BLaER1 (cell line): ENCODE measurements around the gene RASGRF1.

Experiments used
- H3K27ac ChIP-seq: shearing (Covaris generic); formaldehyde crosslinking; 2 replicates; pipeline ENCODE4 v1.8.1; 2022
- H3K27me3 ChIP-seq: shearing (Covaris generic); formaldehyde crosslinking; 2 replicates; pipeline ENCODE4 v1.8.1; 2022
- H3K36me3 ChIP-seq: shearing (Covaris generic); formaldehyde crosslinking; 2 replicates; pipeline ENCODE4 v1.8.1; 2022
- H3K4me1 ChIP-seq: shearing (Covaris generic); formaldehyde crosslinking; 2 replicates; pipeline ENCODE4 v1.8.1; 2022
- H3K4me2 ChIP-seq: shearing (Covaris generic); formaldehyde crosslinking; 2 replicates; pipeline ENCODE4 v1.8.1; 2022
- H3K4me3 ChIP-seq: shearing (Covaris generic); formaldehyde crosslinking; 2 replicates; pipeline ENCODE4 v1.8.1; 2022
- H3K9ac ChIP-seq: shearing (Covaris generic); formaldehyde crosslinking; 2 replicates; pipeline ENCODE4 v1.8.1; 2022
- H3K9me3 ChIP-seq: shearing (Covaris generic); formaldehyde crosslinking; 2 replicates; pipeline ENCODE4 v1.8.1; 2022
- H4K20me1 ChIP-seq: shearing (Covaris generic); formaldehyde crosslinking; 2 replicates; pipeline ENCODE4 v1.8.1; 2022
- Cebpa-rat ChIP-seq: shearing (Covaris generic); IDR thresholded peaks from 2 replicates; pipeline ENCODE4 v1.8.1; 2022

RASGRF1 gene

DNA sequence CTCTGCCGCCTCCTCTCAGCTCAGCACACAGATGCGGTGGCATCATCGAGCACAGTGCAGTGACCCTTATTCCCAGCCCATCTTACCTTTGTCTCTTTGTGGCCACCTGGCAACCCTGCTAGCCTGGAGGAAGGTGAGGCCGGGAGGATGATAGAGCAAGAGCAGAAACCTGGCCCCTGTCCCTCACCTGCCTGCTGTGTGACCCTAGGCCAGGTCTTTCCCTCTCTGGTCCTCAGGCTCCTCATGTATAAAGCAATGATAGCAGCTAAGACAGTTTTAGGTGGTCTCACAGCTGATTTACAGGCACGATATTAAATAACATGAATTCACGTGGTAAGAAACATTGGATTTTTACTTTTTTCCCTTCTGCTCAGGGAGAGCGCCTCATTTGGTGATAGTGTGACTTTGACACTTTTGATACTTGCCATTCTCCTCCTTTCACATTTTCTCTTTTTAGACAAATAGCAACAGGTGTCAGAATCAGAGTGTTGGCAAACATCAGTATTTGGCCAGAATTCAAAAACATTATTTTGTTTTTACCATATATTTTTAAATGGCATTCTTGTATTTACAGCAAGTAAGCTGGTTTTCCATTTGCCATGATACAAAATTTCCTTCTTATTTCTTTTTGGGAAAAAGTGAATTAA, 116.2 kb downstream of the RASGRF1 start:
- no peak overlapping the region for H3K4me2 ChIP-seq
- no peaks in the 10 kb centered on the region for H3K36me3 ChIP-seq
- no peak overlapping the region for H3K27ac ChIP-seq
- H3K9ac ChIP-seq, result no peak overlapping the region
- no peaks in the 10 kb centered on the region for H3K27me3 ChIP-seq
- TF ChIP-seq Cebpa-rat, result no peak
- H3K4me3 ChIP-seq, result no peak overlapping the region
- no peaks in the 10 kb centered on the region for H4K20me1 ChIP-seq
- no peaks in the 10 kb centered on the region for H3K9me3 ChIP-seq
- H3K4me1 ChIP-seq, result peaks cover 31% of the 10 kb centered on the region

DNA sequence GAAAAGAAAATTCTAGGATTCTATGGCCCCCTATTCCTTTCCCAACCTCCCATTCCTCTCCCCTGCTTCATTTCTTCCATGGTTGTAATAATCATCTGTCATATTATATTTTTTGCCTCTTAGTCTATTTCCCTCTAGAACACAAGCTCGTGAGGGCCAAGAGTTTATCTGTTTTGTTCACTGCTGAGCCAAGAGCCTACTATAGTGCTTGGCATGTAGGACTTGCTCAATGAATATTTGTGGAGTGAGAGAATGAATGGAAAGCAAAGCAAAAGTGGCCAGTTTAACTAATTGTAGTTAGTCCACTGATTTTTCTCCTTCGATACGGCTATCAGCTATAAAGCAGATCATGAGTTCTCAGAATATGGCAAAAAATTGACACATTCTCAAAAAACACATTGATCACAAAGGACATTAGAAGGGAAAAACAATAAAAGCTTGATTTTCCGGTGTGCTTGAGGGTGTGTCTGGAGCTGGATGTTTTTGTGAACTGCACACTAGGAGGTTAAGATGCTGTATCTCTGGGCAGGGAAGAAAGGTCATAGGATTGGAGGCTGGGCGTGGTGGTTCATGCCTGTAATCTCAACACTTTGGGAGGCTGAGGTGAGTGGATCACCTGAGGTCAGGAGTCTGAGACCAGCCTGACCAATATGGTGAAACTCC, 120.8 kb downstream of the RASGRF1 start:
- Histone ChIP-seq H3K27me3 (no peaks in the 10 kb centered on the region), H3K9me3 (no peaks in the 10 kb centered on the region), H3K4me3 (no peak overlapping the region), H3K9ac (no peak overlapping the region), H3K27ac (no peak overlapping the region), H3K4me2 (no peak overlapping the region), H3K4me1 (peaks cover 7% of the 10 kb centered on the region), H4K20me1 (no peaks in the 10 kb centered on the region), H3K36me3 (no peaks in the 10 kb centered on the region)
- TF ChIP-seq Cebpa-rat, result no peak

DNA sequence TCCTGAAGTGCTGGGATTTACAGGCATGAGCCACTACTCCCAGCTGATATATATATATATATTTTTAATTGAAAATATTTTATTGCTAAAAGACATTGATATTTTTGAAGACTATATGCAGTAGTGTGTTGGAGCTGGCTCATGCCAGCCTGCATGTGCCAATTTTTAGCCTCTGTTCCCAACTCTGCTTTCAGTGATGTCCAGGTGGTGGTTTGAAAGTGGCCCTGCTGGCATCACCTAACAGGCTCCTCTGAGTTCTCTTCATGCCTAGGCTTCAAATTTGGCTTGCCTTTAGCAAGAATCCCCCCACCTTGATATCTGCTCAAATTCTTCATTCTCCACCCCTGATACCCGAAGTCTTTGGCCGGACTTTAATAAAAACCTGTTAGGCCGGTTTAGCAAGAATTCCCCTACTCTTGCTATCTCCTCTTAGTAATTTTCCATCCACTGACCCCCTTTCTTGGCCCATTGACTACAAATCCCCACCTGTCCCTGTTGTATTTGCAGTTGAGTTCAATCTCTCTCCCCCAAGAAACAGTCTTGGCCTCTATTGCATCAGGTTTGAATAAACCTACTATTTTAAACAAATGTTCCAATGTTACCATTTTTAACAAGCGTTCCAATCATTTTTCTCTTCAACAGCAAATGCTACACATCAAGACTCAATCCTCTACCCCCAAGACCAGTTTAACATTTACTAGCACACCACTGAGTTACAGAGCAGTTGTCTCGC, 121.9 kb downstream of the RASGRF1 start:
- Histone ChIP-seq H3K4me2 (no peak overlapping the region), H3K36me3 (no peaks in the 10 kb centered on the region), H3K4me3 (no peak overlapping the region)

DNA sequence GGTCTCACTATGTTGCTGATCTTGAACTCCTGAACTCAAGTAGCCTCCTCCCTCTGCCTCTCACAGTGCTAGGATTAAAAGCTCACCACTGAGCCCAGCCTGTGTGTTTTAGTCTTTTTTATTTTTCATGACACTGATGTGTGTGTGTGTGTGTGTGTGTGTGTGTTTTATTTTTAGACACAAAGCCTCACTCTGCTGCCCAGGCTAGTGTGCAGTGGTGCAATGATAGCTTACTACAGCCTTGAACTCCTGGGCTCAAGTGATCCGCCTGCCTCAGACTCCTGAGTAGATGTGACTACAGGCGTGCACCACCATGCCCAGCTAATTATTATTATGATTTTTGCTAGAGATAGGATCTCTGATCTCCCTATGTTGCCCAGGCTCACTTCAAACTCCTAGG, 122.5 kb downstream of the RASGRF1 start:
- H3K4me3 ChIP-seq, result no peak overlapping the region

More for the DNA sequence above, 121.9 kb downstream of the RASGRF1 start:
- H3K27ac ChIP-seq, result no peak overlapping the region
- H4K20me1 ChIP-seq, result no peaks in the 10 kb centered on the region
- H3K4me1 ChIP-seq, result peaks cover 7% of the 10 kb centered on the region
- H3K27me3 ChIP-seq, result no peaks in the 10 kb centered on the region
- H3K9ac ChIP-seq, result no peak overlapping the region
- TF ChIP-seq Cebpa-rat, result no peak
- H3K9me3 ChIP-seq, result no peaks in the 10 kb centered on the region

DNA sequence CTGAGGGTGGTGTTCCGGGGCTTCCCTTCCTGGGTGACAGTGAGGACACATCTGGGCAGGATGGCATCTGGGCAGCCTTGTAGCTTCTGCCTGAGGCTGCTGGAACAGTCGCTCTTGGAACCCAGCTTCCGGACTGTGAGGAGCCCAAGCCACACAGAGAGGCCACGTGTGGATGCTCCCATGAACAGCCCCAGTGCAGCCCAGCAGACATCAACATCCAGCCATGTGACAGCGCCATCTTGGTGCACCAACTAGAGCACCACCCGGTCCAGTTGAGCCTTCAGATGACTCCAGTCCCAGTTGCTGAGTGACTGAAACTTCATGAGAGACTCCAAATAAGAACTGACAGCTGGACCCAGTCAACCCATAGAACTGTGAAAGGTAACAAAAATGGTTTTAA, 130.3 kb downstream of the RASGRF1 start:
- H3K27me3 ChIP-seq, result no peaks in the 10 kb centered on the region
- H4K20me1 ChIP-seq, result no peaks in the 10 kb centered on the region
- H3K36me3 ChIP-seq, result no peaks in the 10 kb centered on the region
- H3K4me3 ChIP-seq, result no peak overlapping the region
- no peaks in the 10 kb centered on the region for H3K4me1 ChIP-seq
- H3K9ac ChIP-seq, result no peak overlapping the region
- H3K4me2 ChIP-seq, result no peak overlapping the region
- H3K9me3 ChIP-seq, result no peaks in the 10 kb centered on the region
- no peak overlapping the region for H3K27ac ChIP-seq
- TF ChIP-seq Cebpa-rat, result no peak

More for the DNA sequence above, 122.5 kb downstream of the RASGRF1 start:
- Histone ChIP-seq H3K27ac (no peak overlapping the region), H4K20me1 (no peaks in the 10 kb centered on the region), H3K27me3 (no peaks in the 10 kb centered on the region), H3K4me2 (no peak overlapping the region), H3K9me3 (no peaks in the 10 kb centered on the region), H3K9ac (no peak overlapping the region), H3K36me3 (no peaks in the 10 kb centered on the region), H3K4me1 (peaks cover 7% of the 10 kb centered on the region)
- no peak for TF ChIP-seq Cebpa-rat

DNA sequence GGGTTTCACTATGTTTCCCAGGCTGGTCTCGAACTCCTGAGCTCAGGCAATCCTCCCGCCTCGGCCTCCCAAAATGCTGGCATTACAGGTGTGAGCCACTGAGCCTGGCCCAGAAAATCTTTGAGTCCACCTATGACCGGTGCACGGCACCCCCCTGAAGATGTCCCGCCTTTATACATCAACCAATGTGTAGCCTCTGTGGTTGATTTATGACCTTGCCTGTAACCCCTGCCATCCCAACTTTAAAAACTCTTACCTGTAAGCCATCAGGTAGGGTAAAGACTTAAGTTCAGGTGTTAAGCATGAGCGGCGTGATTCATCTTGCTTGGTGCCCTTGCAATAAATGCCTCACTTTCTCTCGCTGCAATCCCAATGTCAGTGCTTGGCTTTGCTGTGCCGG, 131.2 kb downstream of the RASGRF1 start:
- Histone ChIP-seq H3K4me2 (no peak overlapping the region), H3K4me1 (no peaks in the 10 kb centered on the region), H3K4me3 (no peak overlapping the region), H3K27ac (no peak overlapping the region), H3K27me3 (no peaks in the 10 kb centered on the region), H3K9me3 (no peaks in the 10 kb centered on the region), H3K9ac (no peak overlapping the region), H4K20me1 (no peaks in the 10 kb centered on the region), H3K36me3 (no peaks in the 10 kb centered on the region)
- no peak for TF ChIP-seq Cebpa-rat

DNA sequence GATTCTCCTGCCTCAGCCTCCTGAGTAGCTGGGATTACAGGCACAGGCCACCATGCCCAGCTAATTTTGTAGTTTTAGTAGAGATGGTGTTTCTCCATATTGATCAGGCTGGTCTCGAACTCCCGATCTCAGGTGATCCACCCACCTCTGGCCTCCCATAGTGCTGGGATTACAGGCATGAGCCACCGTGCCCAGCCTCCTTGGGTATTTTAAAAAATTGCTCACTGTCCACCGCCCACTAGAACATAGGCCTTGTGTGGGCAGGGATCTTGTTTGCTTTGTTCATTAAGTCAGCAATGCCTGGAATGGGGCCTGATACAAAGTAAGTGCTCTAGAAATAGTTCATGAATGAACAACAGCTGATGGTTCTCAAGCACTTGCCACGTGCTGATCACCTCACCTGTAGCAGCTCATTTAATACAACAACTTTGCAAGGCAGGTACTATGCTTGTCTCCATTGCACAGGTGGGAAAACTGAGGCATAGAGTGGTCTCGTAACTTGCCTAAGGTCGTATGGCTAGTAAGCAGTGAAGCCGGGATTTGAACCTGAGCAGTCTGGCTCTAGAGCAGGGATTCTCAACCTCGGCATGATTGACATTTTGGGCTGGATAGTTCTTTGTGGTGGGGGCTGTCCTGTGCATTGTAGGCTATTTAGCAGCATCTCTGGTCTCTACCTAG, 133.0 kb downstream of the RASGRF1 start:
- H3K9ac ChIP-seq, result no peak overlapping the region
- H3K27me3 ChIP-seq, result no peaks in the 10 kb centered on the region
- no peak overlapping the region for H3K4me3 ChIP-seq
- no peaks in the 10 kb centered on the region for H3K36me3 ChIP-seq
- no peaks in the 10 kb centered on the region for H3K9me3 ChIP-seq
- no peak for TF ChIP-seq Cebpa-rat
- H3K4me1 ChIP-seq, result peaks cover 4% of the 10 kb centered on the region
- no peaks in the 10 kb centered on the region for H4K20me1 ChIP-seq
- no peak overlapping the region for H3K27ac ChIP-seq
- H3K4me2 ChIP-seq, result no peak overlapping the region

DNA sequence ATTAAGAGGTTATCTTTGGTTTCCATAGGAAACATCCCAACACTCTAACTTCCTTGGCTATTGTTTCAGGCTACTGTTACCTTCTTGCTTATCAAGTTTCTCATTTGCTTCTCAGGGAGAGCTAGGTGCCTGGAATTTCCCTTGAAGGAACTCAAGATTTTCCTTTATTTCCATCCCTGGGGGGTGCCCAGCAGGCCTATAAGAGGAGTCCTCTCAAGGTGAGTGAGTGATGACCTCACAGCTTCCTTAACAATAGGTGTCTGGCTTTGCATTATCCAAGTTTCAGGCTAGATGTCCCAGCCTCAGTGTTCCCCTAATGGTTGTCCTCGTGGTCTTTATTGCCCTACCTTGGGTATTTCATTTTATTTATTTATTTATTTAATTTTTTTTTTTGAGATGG, 133.6 kb downstream of the RASGRF1 start:
- no peak for TF ChIP-seq Cebpa-rat

DNA sequence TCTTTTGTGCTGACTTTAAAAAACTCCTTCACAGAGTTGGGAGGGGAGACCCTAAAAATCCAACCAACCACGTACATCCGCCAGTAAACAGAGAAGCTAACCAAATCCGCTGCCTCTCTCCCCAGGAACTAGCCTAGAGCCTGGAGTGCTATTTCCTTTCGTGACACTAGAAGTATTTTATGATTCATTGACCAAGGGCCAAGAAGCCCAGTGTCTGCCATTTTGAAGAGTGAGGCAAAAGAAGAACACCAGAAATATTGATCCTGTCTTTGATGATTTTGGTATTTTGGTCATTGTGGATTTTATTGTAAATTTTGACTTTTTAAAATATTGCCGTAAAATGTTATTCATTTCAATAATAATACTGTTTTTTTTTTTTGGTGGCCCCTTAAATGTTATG, 135.2 kb downstream of the RASGRF1 start:
- H4K20me1 ChIP-seq, result no peaks in the 10 kb centered on the region
- H3K4me3 ChIP-seq, result no peak overlapping the region
- H3K9ac ChIP-seq, result no peak overlapping the region
- H3K9me3 ChIP-seq, result no peaks in the 10 kb centered on the region
- no peaks in the 10 kb centered on the region for H3K36me3 ChIP-seq
- H3K4me2 ChIP-seq, result no peak overlapping the region
- H3K27me3 ChIP-seq, result no peaks in the 10 kb centered on the region
- peaks cover 26% of the 10 kb centered on the region for H3K4me1 ChIP-seq
- no peak for TF ChIP-seq Cebpa-rat
- H3K27ac ChIP-seq, result no peak overlapping the region

More for the DNA sequence above, 133.6 kb downstream of the RASGRF1 start:
- Histone ChIP-seq H3K27ac (no peak overlapping the region), H3K4me2 (no peak overlapping the region), H3K27me3 (no peaks in the 10 kb centered on the region), H3K4me3 (no peak overlapping the region), H3K9me3 (no peaks in the 10 kb centered on the region), H4K20me1 (no peaks in the 10 kb centered on the region), H3K9ac (no peak overlapping the region), H3K4me1 (peaks cover 11% of the 10 kb centered on the region), H3K36me3 (no peaks in the 10 kb centered on the region)
